ENCODE measurements around the gene IFT88.

- TF ChIP-seq ZNF274 (IDR thresholded peaks at IDR 0.05; ENCODE audit: low read depth, low read length) (no peak), YY1 (IDR thresholded peaks at IDR 0.05; ENCODE audit: insufficient read depth, insufficient read length) (no peak)
Measured at GRCh38 chr13:20727856-20728255, 160.9 kb downstream of the IFT88 start.
